HEK293 (cell line): Measurements from ENCODE around the gene MTMR3.
A peak's percentile ranks its signal among the peaks of the same experiment; 100 is the strongest.

Source experiments
- FEZF1 ChIP-seq: fragments of 450-650 bp; formaldehyde crosslinking; IDR thresholded peaks from 2 replicates; pipeline ENCODE4 v1.5.1; 2016; ENCODE audit warnings: missing biosample characterization, missing genetic modification characterization
- GLI4 ChIP-seq: fragments of 450-650 bp; formaldehyde crosslinking; IDR thresholded peaks from 2 replicates; pipeline ENCODE4 v1.5.1; 2016; ENCODE audit warnings: missing biosample characterization, missing genetic modification characterization
- KLF1 ChIP-seq: fragments of 450-650 bp; formaldehyde crosslinking; IDR thresholded peaks from 2 replicates; pipeline ENCODE4 v1.5.1; 2016; ENCODE audit warnings: missing biosample characterization, missing genetic modification characterization
- KLF7 ChIP-seq: fragments of 450-650 bp; formaldehyde crosslinking; IDR thresholded peaks from 2 replicates; pipeline ENCODE4 v1.5.1; 2016; ENCODE audit warnings: missing biosample characterization, missing genetic modification characterization, borderline replicate concordance
- MYNN ChIP-seq: fragments of 450-650 bp; formaldehyde crosslinking; IDR thresholded peaks from 2 replicates; pipeline ENCODE4 v1.5.1; 2016; ENCODE audit warnings: missing biosample characterization, missing genetic modification characterization, borderline replicate concordance
- OVOL3 ChIP-seq: fragments of 450-650 bp; formaldehyde crosslinking; IDR thresholded peaks from 2 replicates; pipeline ENCODE4 v1.5.1; 2016; ENCODE audit warnings: missing biosample characterization, missing genetic modification characterization
- SP3 ChIP-seq: fragments of 450-650 bp; formaldehyde crosslinking; IDR thresholded peaks from 2 replicates; pipeline ENCODE4 v1.5.1; 2016; ENCODE audit warnings: missing biosample characterization, missing genetic modification characterization
- SP7 ChIP-seq: fragments of 450-650 bp; formaldehyde crosslinking; IDR thresholded peaks from 2 replicates; pipeline ENCODE4 v1.5.1; 2016; ENCODE audit warnings: missing biosample characterization, missing genetic modification characterization
- ZNF292 ChIP-seq: fragments of 450-650 bp; formaldehyde crosslinking; IDR thresholded peaks from 2 replicates; pipeline ENCODE4 v1.5.1; 2016; ENCODE audit warnings: low read depth, missing biosample characterization, missing genetic modification characterization, borderline replicate concordance
- ZNF37A ChIP-seq: fragments of 450-650 bp; IDR thresholded peaks from 2 replicates; pipeline ENCODE4 v1.5.1; 2018; ENCODE audit warnings: missing biosample characterization, missing genetic modification characterization
- ZNF416 ChIP-seq: fragments of 450-650 bp; formaldehyde crosslinking; IDR thresholded peaks from 2 replicates; pipeline ENCODE4 v1.5.1; 2016; ENCODE audit warnings: missing biosample characterization, missing genetic modification characterization
- ZNF76 ChIP-seq: fragments of 450-650 bp; formaldehyde crosslinking; IDR thresholded peaks from 2 replicates; pipeline ENCODE4; 2016; ENCODE audit warnings: low read depth, missing biosample characterization, missing genetic modification characterization, borderline replicate concordance
- ZNF768 ChIP-seq: fragments of 450-650 bp; formaldehyde crosslinking; IDR thresholded peaks from 2 replicates; pipeline ENCODE4 v1.5.1; 2018; ENCODE audit warnings: missing biosample characterization, mild to moderate bottlenecking, missing genetic modification characterization
- ZNF776 ChIP-seq: fragments of 450-650 bp; formaldehyde crosslinking; IDR thresholded peaks from 2 replicates; pipeline ENCODE4 v1.5.0; 2017; ENCODE audit warnings: missing biosample characterization, missing genetic modification characterization, borderline replicate concordance
- ZSCAN30 ChIP-seq: fragments of 450-650 bp; IDR thresholded peaks from 2 replicates; pipeline ENCODE4 v1.5.1; 2018; ENCODE audit warnings: missing biosample characterization, mild to moderate bottlenecking, missing genetic modification characterization, moderate library complexity
- TF ChIP-seq, protein P1 (sequence below): fragments of 450-650 bp; formaldehyde crosslinking; IDR thresholded peaks from 2 replicates; pipeline ENCODE4 v1.5.1; 2016; ENCODE audit warnings: missing biosample characterization, missing genetic modification characterization
- TF ChIP-seq, protein P2 (sequence below): fragments of 450-650 bp; formaldehyde crosslinking; conservative IDR thresholded peaks from 2 replicates; pipeline ENCODE4 v1.5.1; 2016; ENCODE audit warnings: low read depth, missing biosample characterization, missing genetic modification characterization
- TF ChIP-seq, protein P3 (sequence below): fragments of 450-650 bp; formaldehyde crosslinking; IDR thresholded peaks from 2 replicates; pipeline ENCODE4 v1.5.1; 2016; ENCODE audit warnings: missing biosample characterization, missing genetic modification characterization
- TF ChIP-seq, protein P4 (sequence below): fragments of 450-650 bp; formaldehyde crosslinking; IDR thresholded peaks from 2 replicates; pipeline ENCODE4 v1.5.1; 2016; ENCODE audit warnings: missing biosample characterization, missing genetic modification characterization
- TF ChIP-seq, protein P5 (sequence below): fragments of 450-650 bp; IDR thresholded peaks from 2 replicates; pipeline ENCODE4 v1.5.1; 2018; ENCODE audit warnings: missing biosample characterization, mild to moderate bottlenecking, missing genetic modification characterization
- TF ChIP-seq, protein P6 (sequence below): sonication (generic); formaldehyde crosslinking; IDR thresholded peaks from 2 replicates; pipeline ENCODE4 v1.8.1; 2022; ENCODE audit warnings: mild to moderate bottlenecking, moderate library complexity, missing genetic modification reagents
- TF ChIP-seq, protein P7 (sequence below): fragments of 450-650 bp; formaldehyde crosslinking; IDR thresholded peaks from 2 replicates; pipeline ENCODE4 v1.5.1; 2016; ENCODE audit warnings: missing biosample characterization, missing genetic modification characterization
- TF ChIP-seq, protein P8 (sequence below): fragments of 450-650 bp; formaldehyde crosslinking; IDR thresholded peaks from 2 replicates; pipeline ENCODE4 v1.5.1; 2016; ENCODE audit warnings: missing biosample characterization, missing genetic modification characterization

MTMR3 gene

DNA sequence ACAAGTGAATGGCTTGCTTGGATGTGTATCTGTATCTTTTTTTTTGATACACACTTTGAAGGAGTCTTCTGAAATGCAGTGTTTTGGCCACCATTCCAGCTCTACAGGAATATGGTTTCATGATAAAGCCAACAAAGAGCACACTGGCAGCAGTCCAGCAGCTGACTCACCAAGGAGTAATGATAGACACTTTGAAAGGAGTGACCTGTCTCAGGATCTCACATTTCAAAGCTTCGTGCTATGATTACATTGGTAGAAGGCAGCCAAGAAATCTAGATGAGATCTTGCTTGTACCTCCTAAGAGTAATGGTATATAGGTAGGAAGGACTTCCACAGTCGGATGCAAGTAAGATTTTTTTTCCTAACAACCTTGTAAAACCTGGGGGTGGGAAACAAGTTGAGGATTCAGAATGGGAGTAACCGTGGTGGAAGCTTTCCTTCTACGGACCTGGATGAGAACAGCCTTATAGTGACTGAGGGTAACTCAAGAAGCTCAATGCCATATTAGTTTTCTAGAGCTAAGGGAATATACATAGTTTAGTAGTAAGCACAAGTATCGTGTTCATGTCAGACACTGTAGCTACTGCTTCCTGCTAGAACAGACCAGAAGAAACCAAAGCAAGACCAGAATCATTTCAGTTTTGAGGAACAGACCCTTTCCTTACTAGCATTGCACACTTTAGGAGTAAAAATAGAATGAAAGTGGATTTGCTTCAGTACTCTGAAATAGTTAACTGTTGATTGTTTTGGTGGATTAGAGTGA, 25.0 kb downstream of the MTMR3 start (continued):
- TF ChIP-seq KLF7 (tag by site-specific recombination) = no peak
- TF ChIP-seq SP3 = 0 out of 2 replicates have a peak, but pooled peaks have one; percentile 19
- TF ChIP-seq ZSCAN30 (tag by site-specific recombination) = peak; percentile 81; the same call in 1 of the 2 replicates
- TF ChIP-seq, protein P1, sequence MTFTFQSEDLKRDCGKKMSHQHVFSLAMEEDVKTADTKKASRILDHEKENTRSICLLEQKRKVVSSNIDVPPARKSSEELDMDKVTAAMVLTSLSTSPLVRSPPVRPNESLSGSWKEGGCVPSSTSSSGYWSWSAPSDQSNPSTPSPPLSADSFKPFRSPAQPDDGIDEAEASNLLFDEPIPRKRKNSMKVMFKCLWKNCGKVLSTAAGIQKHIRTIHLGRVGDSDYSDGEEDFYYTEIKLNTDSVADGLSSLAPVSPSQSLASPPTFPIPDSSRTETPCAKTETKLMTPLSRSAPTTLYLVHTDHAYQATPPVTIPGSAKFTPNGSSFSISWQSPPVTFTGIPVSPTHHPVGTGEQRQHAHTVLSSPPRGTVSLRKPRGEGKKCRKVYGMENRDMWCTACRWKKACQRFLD (tag by site-specific recombination) = no peak
- TF ChIP-seq ZNF416 (tag by site-specific recombination) = no peak
- TF ChIP-seq SP7 (tag by site-specific recombination) = peak; percentile 95
- TF ChIP-seq MYNN = no peak
- TF ChIP-seq, protein P2, sequence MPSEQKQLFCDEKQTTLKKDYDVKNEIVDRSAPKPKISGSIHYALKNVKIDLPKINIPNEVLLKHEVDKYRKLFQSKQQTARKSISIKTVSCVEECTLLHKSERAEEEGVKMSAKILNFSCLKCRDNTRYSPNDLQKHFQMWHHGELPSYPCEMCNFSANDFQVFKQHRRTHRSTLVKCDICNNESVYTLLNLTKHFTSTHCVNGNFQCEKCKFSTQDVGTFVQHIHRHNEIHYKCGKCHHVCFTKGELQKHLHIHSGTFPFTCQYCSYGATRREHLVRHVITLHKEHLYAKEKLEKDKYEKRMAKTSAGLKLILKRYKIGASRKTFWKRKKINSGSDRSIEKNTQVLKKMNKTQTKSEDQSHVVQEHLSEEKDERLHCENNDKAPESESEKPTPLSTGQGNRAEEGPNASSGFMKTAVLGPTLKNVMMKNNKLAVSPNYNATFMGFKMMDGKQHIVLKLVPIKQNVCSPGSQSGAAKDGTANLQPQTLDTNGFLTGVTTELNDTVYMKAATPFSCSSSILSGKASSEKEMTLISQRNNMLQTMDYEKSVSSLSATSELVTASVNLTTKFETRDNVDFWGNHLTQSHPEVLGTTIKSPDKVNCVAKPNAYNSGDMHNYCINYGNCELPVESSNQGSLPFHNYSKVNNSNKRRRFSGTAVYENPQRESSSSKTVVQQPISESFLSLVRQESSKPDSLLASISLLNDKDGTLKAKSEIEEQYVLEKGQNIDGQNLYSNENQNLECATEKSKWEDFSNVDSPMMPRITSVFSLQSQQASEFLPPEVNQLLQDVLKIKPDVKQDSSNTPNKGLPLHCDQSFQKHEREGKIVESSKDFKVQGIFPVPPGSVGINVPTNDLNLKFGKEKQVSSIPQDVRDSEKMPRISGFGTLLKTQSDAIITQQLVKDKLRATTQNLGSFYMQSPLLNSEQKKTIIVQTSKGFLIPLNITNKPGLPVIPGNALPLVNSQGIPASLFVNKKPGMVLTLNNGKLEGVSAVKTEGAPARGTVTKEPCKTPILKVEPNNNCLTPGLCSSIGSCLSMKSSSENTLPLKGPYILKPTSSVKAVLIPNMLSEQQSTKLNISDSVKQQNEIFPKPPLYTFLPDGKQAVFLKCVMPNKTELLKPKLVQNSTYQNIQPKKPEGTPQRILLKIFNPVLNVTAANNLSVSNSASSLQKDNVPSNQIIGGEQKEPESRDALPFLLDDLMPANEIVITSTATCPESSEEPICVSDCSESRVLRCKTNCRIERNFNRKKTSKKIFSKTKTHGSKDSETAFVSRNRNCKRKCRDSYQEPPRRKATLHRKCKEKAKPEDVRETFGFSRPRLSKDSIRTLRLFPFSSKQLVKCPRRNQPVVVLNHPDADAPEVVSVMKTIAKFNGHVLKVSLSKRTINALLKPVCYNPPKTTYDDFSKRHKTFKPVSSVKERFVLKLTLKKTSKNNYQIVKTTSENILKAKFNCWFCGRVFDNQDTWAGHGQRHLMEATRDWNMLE (tag by site-specific recombination) = no peak
- TF ChIP-seq, protein P3, sequence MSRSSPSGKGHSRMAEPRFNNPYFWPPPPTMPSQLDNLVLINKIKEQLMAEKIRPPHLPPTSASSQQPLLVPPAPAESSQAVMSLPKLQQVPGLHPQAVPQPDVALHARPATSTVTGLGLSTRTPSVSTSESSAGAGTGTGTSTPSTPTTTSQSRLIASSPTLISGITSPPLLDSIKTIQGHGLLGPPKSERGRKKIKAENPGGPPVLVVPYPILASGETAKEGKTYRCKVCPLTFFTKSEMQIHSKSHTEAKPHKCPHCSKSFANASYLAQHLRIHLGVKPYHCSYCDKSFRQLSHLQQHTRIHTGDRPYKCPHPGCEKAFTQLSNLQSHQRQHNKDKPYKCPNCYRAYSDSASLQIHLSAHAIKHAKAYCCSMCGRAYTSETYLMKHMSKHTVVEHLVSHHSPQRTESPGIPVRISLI (tag by site-specific recombination) = no peak
- no peak for TF ChIP-seq ZNF76
- TF ChIP-seq, protein P4, sequence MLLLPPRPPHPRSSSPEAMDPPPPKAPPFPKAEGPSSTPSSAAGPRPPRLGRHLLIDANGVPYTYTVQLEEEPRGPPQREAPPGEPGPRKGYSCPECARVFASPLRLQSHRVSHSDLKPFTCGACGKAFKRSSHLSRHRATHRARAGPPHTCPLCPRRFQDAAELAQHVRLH (tag by site-specific recombination) = peak; percentile 54
- TF ChIP-seq ZNF292 (tag by site-specific recombination) = no peak
- TF ChIP-seq KLF1 = no peak
- 0 out of 2 replicates have a peak, but pooled peaks have one; percentile 27 for TF ChIP-seq OVOL3 (tag by site-specific recombination)
- TF ChIP-seq, protein P5, sequence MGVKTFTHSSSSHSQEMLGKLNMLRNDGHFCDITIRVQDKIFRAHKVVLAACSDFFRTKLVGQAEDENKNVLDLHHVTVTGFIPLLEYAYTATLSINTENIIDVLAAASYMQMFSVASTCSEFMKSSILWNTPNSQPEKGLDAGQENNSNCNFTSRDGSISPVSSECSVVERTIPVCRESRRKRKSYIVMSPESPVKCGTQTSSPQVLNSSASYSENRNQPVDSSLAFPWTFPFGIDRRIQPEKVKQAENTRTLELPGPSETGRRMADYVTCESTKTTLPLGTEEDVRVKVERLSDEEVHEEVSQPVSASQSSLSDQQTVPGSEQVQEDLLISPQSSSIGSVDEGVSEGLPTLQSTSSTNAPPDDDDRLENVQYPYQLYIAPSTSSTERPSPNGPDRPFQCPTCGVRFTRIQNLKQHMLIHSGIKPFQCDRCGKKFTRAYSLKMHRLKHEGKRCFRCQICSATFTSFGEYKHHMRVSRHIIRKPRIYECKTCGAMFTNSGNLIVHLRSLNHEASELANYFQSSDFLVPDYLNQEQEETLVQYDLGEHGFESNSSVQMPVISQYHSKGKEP = 0 out of 2 replicates have a peak, but pooled peaks have one; percentile 41
- TF ChIP-seq, protein P6, sequence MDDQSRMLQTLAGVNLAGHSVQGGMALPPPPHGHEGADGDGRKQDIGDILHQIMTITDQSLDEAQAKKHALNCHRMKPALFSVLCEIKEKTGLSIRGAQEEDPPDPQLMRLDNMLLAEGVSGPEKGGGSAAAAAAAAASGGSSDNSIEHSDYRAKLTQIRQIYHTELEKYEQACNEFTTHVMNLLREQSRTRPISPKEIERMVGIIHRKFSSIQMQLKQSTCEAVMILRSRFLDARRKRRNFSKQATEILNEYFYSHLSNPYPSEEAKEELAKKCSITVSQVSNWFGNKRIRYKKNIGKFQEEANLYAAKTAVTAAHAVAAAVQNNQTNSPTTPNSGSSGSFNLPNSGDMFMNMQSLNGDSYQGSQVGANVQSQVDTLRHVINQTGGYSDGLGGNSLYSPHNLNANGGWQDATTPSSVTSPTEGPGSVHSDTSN = no peak
- TF ChIP-seq ZNF768 (tag by site-specific recombination) = no peak
- peak; percentile 58; the same call in 1 of the 2 replicates for TF ChIP-seq FEZF1
- TF ChIP-seq, protein P7, sequence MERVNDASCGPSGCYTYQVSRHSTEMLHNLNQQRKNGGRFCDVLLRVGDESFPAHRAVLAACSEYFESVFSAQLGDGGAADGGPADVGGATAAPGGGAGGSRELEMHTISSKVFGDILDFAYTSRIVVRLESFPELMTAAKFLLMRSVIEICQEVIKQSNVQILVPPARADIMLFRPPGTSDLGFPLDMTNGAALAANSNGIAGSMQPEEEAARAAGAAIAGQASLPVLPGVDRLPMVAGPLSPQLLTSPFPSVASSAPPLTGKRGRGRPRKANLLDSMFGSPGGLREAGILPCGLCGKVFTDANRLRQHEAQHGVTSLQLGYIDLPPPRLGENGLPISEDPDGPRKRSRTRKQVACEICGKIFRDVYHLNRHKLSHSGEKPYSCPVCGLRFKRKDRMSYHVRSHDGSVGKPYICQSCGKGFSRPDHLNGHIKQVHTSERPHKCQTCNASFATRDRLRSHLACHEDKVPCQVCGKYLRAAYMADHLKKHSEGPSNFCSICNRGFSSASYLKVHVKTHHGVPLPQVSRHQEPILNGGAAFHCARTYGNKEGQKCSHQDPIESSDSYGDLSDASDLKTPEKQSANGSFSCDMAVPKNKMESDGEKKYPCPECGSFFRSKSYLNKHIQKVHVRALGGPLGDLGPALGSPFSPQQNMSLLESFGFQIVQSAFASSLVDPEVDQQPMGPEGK (tag by site-specific recombination) = no peak; the same call in 1 of the 2 replicates
- no peak for TF ChIP-seq GLI4 (tag by site-specific recombination)
- TF ChIP-seq ZNF37A = no peak
- no peak for TF ChIP-seq ZNF776 (tag by site-specific recombination)
- TF ChIP-seq, protein P8, sequence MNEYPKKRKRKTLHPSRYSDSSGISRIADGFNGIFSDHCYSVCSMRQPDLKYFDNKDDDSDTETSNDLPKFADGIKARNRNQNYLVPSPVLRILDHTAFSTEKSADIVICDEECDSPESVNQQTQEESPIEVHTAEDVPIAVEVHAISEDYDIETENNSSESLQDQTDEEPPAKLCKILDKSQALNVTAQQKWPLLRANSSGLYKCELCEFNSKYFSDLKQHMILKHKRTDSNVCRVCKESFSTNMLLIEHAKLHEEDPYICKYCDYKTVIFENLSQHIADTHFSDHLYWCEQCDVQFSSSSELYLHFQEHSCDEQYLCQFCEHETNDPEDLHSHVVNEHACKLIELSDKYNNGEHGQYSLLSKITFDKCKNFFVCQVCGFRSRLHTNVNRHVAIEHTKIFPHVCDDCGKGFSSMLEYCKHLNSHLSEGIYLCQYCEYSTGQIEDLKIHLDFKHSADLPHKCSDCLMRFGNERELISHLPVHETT (tag by site-specific recombination) = peak; percentile 71
